ENCODE measurements around the gene ARFGAP3. TPM values are rescaled to one million over a fixed set of nuclear protein-coding genes. Genes with fewer than 3 reads are reported as not detected.

The ARFGAP3 gene
- total RNA-seq, 1 donor from 2014 or later: 59.1 TPM

DNA sequence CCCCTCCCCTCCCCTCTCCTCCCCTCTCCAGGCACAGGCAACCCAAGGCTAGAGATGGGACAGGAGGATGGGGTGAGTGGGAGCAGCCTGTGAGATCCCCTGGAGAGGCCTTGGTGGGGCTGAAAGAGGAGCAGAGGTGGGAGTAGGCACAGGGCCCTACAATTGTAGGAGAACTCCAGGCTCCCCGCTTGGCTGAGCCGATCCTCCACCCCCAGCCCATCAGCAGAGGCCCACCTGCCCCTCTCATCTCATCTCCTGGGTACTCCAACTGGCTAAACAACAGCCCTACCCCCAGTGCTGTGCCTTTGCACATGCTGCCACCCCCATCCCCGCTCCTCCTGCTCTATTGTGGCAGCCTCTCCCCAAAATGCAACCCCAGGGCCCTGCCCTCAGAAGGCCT is 84.4 kb downstream of the ARFGAP3 start:
- Mint-ChIP-seq H3K27me3 (ENCODE audit: unreplicated experiment) (no peaks in the 10 kb centered on the region), H3K9me3 (ENCODE audit: unreplicated experiment) (no peaks in the 10 kb centered on the region), H3K27ac (ENCODE audit: unreplicated experiment) (no peak overlapping the region), H3K4me3 (ENCODE audit: unreplicated experiment) (no peak overlapping the region), H3K36me3 (ENCODE audit: unreplicated experiment) (no peaks in the 10 kb centered on the region), H3K4me1 (ENCODE audit: unreplicated experiment) (peaks cover 16% of the 10 kb centered on the region)
- TF ChIP-seq, protein P1, sequence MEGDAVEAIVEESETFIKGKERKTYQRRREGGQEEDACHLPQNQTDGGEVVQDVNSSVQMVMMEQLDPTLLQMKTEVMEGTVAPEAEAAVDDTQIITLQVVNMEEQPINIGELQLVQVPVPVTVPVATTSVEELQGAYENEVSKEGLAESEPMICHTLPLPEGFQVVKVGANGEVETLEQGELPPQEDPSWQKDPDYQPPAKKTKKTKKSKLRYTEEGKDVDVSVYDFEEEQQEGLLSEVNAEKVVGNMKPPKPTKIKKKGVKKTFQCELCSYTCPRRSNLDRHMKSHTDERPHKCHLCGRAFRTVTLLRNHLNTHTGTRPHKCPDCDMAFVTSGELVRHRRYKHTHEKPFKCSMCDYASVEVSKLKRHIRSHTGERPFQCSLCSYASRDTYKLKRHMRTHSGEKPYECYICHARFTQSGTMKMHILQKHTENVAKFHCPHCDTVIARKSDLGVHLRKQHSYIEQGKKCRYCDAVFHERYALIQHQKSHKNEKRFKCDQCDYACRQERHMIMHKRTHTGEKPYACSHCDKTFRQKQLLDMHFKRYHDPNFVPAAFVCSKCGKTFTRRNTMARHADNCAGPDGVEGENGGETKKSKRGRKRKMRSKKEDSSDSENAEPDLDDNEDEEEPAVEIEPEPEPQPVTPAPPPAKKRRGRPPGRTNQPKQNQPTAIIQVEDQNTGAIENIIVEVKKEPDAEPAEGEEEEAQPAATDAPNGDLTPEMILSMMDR (IDR thresholded peaks at IDR 0.05): no peak
- no peak for DNase-seq (ENCODE audit: extremely low spot score, unreplicated experiment)

DNA sequence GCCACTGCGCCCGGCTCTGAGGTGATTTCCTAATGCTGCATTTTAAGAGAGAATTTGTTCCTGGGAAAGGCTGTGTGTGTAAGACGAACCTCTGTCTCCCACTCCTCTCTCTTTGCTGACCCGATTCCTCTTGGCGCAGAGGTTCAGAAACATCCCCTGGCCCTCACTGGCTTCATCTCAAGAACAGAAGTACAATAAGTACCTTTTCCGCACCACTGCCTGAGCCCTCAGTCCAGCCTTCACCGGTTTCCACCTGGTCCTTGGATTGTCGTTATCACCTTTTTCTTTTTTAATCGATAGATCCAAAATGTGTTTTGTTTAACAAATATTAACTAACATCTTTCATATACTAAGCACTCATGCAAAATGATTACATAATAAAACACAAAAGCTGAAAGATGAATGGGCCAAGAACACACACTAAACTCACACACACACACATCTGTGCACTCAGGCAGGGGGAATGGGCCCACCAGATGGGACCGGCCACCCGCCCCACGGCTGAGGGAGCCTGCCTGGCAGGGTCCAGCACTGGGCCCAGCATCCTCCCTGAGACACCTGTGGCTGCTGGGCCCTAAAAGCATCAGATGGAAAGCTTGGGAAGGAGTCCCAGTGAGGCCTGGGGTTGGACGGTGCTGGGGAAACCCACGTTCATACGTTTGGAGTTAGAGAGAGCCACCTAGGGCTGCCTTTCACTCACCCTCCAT is 86.0 kb downstream of the ARFGAP3 start:
- H3K4me3 Mint-ChIP-seq (ENCODE audit: unreplicated experiment): no peak overlapping the region
- H3K9me3 Mint-ChIP-seq (ENCODE audit: unreplicated experiment): no peaks in the 10 kb centered on the region
- TF ChIP-seq, protein P1 (IDR thresholded peaks at IDR 0.05): no peak
- H3K36me3 Mint-ChIP-seq (ENCODE audit: unreplicated experiment): no peaks in the 10 kb centered on the region
- peaks cover 17% of the 10 kb centered on the region for H3K4me1 Mint-ChIP-seq (ENCODE audit: unreplicated experiment)
- DNase-seq (ENCODE audit: extremely low spot score, unreplicated experiment): no peak
- no peaks in the 10 kb centered on the region for H3K27me3 Mint-ChIP-seq (ENCODE audit: unreplicated experiment)
- no peak overlapping the region for H3K27ac Mint-ChIP-seq (ENCODE audit: unreplicated experiment)

DNA sequence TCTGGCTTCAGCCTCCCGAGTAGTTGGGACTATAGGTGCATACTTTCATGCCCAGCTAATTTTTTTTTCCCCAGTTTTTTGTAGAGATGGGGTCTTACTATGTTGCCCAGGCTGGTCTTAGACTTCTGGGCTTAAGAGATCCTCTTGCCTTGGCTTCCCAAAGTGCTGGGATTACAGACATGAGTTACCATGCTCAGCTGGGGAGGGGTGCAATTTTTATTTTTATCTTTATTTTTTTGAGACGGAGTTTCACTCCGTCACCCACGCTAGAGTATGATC is 86.7 kb downstream of the ARFGAP3 start:
- H3K9me3 Mint-ChIP-seq (ENCODE audit: unreplicated experiment): no peaks in the 10 kb centered on the region
- no peak for DNase-seq (ENCODE audit: extremely low spot score, unreplicated experiment)
- H3K4me1 Mint-ChIP-seq (ENCODE audit: unreplicated experiment): peaks cover 23% of the 10 kb centered on the region
- no peaks in the 10 kb centered on the region for H3K27me3 Mint-ChIP-seq (ENCODE audit: unreplicated experiment)
- H3K4me3 Mint-ChIP-seq (ENCODE audit: unreplicated experiment): no peak overlapping the region
- no peaks in the 10 kb centered on the region for H3K36me3 Mint-ChIP-seq (ENCODE audit: unreplicated experiment)
- TF ChIP-seq, protein P1 (IDR thresholded peaks at IDR 0.05): no peak
- H3K27ac Mint-ChIP-seq (ENCODE audit: unreplicated experiment): no peak overlapping the region

DNA sequence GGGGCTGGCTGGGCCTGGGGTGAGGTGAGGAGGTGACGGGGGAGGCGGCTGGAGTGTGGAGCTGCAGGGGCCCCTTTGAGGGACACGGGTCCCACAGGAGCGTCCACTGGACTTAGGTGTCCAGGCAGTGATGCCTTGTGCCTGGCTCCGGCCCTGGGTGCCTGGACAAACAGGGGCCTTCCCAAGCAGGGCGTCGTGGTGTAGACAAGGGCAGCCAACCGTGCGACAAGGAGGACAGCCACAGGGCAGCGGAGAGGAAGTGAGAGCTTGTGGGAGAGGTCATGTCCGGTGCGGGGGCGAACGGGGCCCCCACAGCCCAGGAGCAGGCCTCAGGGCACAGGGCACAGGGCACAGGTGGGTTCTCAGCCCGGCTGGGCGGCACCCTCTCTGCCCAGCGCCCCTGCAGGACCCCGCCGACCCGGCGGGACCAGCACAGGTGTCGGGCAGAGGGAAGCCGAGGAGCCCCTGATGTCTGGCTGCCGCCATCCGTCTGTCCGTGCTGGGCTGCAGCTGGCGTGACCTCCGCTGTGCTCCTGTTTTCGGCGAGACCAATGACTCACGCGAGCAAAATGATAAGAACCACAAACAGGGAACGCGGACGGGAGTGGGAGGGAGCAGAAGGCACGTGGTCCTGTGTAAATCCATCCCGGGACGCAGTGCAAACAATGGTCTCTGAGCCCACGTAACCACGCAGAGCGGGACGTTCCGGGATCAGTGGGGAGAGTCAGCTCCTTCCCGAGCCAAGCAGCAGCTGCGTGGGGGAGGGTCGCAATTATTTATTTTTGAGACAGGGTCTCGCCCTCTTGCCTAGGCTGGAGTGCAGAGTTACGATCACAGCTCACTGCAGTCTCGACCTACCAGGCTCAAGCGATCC is 87.3 kb downstream of the ARFGAP3 start:
- Mint-ChIP-seq H3K36me3 (ENCODE audit: unreplicated experiment) (no peaks in the 10 kb centered on the region), H3K27me3 (ENCODE audit: unreplicated experiment) (no peaks in the 10 kb centered on the region), H3K9me3 (ENCODE audit: unreplicated experiment) (no peaks in the 10 kb centered on the region), H3K27ac (ENCODE audit: unreplicated experiment) (no peak overlapping the region), H3K4me1 (ENCODE audit: unreplicated experiment) (peaks cover 24% of the 10 kb centered on the region), H3K4me3 (ENCODE audit: unreplicated experiment) (no peak overlapping the region)
- TF ChIP-seq, protein P1 (IDR thresholded peaks at IDR 0.05): no peak
- no peak for DNase-seq (ENCODE audit: extremely low spot score, unreplicated experiment)

DNA sequence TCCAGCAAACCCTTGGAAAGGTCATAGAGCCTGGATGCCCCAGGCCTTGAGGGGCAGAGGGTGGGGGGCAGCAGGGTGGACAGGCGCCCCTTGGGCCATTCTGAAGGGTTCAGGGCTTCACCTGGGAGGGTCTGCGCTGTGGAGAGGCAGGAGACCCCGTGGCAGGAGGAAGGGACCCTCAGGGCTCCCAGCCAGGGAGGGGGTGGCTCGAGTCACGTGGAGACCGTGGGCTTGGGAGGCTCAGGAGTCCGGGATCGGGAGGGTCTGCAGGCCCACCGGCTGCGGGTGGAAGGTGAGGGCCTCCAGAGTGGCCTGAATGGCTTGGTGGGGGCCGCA is 87.9 kb downstream of the ARFGAP3 start:
- Mint-ChIP-seq H3K27me3 (ENCODE audit: unreplicated experiment) (no peaks in the 10 kb centered on the region), H3K27ac (ENCODE audit: unreplicated experiment) (no peak overlapping the region), H3K4me1 (ENCODE audit: unreplicated experiment) (peaks cover 23% of the 10 kb centered on the region), H3K36me3 (ENCODE audit: unreplicated experiment) (no peaks in the 10 kb centered on the region), H3K4me3 (ENCODE audit: unreplicated experiment) (no peak overlapping the region), H3K9me3 (ENCODE audit: unreplicated experiment) (no peaks in the 10 kb centered on the region)
- no peak for DNase-seq (ENCODE audit: extremely low spot score, unreplicated experiment)
- TF ChIP-seq, protein P1 (IDR thresholded peaks at IDR 0.05): no peak

All from osteocyte (in vitro differentiated cells).